Bronchial epithelial cell (primary cell): ENCODE results near the gene RAP2A. TPM values are rescaled to one million over a fixed set of nuclear protein-coding genes. Genes with fewer than 3 reads are reported as not detected.

Experiments
- DNase-seq: peaks from one replicate; pipeline ENCODE4 v3.0.0-alpha.2; 2010; ENCODE audit warnings: low read depth
- FAIRE-seq: peaks from 2 replicates; lab custom pipeline; 2011; peaks lifted over from hg19 to GRCh38; lab: Jason Lieb, UNC
- H3K27me3 ChIP-seq: 2 replicates; pipeline ENCODE4 v1.5.1; 2011; ENCODE audit warnings: low read length; ENCODE audit not compliant: control insufficient read depth, insufficient read depth
- H3K36me3 ChIP-seq: 2 replicates; pipeline ENCODE4 v1.5.1; 2011; ENCODE audit warnings: low read length; ENCODE audit not compliant: control insufficient read depth, insufficient read depth
- H3K4me3 ChIP-seq: 2 replicates; pipeline ENCODE4 v1.5.1; 2011; ENCODE audit warnings: mild to moderate bottlenecking, low read depth, low read length, control low read depth
- CTCF ChIP-seq: IDR thresholded peaks from 2 replicates; pipeline ENCODE4 v1.5.1; 2011; ENCODE audit warnings: mild to moderate bottlenecking, moderate library complexity, low read length, control low read depth, inconsistent platforms; ENCODE audit not compliant: insufficient read depth, severe bottlenecking
- total RNA-seq: library from RNA; depleted of rRNA; stranded (reverse); fragments of >200 nt; gene quantifications from 2 replicates; pipeline ENCODE4 v1.2.1, GENCODE V29; 2014

Gene RAP2A
- total RNA-seq, 1 donor from 2014 or later, result 47.7 TPM

GRCh38 chr13:97441368-97441767 is 7.4 kb downstream of the RAP2A start:
- Histone ChIP-seq H3K36me3 (no peaks in the 10 kb centered on the region), H3K27me3 (no peaks in the 10 kb centered on the region), H3K4me3 (no peak overlapping the region)
- no peak for TF ChIP-seq CTCF
- no peak for DNase-seq
- FAIRE-seq, result no peak

- TF ChIP-seq CTCF, result no peak
- Histone ChIP-seq H3K27me3 (no peaks in the 10 kb centered on the region), H3K36me3 (no peaks in the 10 kb centered on the region), H3K4me3 (no peak overlapping the region)
- no peak for DNase-seq
- no peak for FAIRE-seq
Measured at GRCh38 chr13:97445522-97446187, 11.7 kb downstream of the RAP2A start.

- Histone ChIP-seq H3K27me3 (no peaks in the 10 kb centered on the region), H3K36me3 (no peaks in the 10 kb centered on the region), H3K4me3 (no peak overlapping the region)
- FAIRE-seq (no peak), DNase-seq (no peak)
- no peak for TF ChIP-seq CTCF
Measured at GRCh38 chr13:97446448-97446847, 12.5 kb downstream of the RAP2A start.

- FAIRE-seq (no peak), DNase-seq (no peak)
- no peak overlapping the region for H3K4me3 ChIP-seq
- no peak for TF ChIP-seq CTCF
- no peaks in the 10 kb centered on the region for H3K36me3 ChIP-seq
- H3K27me3 ChIP-seq, result no peaks in the 10 kb centered on the region
Measured at GRCh38 chr13:97448503-97449251, 14.7 kb downstream of the RAP2A start.

- no peak for DNase-seq
Measured at GRCh38 chr13:97454699-97455098, 20.7 kb downstream of the RAP2A start.

More at GRCh38 chr13:97454699-97455098, 20.7 kb downstream of the RAP2A start:
- no peak for TF ChIP-seq CTCF
- H3K27me3 ChIP-seq, result no peaks in the 10 kb centered on the region
- no peak for FAIRE-seq
- H3K36me3 ChIP-seq, result no peaks in the 10 kb centered on the region
- no peak overlapping the region for H3K4me3 ChIP-seq
